Endothelial cell of umbilical vein (primary cell): ENCODE data around the gene HOXC11. TPM values are rescaled to one million over a fixed set of nuclear protein-coding genes. Genes with fewer than 3 reads are reported as not detected.

ENCODE experiments used
- BruUV-seq: library from RNA; stranded (reverse); fragments of 400-500 nt; replicated peaks from 2 replicates; lab custom pipeline; 2021; lab: Mats Ljungman, UMichigan
- CTCF ChIA-PET: fragments of 300-600, 350-600 bp; sonication (Branson Sonifier 250); formaldehyde crosslinking; loops from one replicate; lab custom pipeline; 2021; ENCODE audit warnings: antibody characterized with exemption, inconsistent platforms; lab: Charles Lee
- POLR2A ChIA-PET: fragments of 300-600, 350-600 bp; sonication (Branson Sonifier 250); formaldehyde crosslinking; loops from one replicate; lab custom pipeline; 2021; ENCODE audit warnings: antibody characterized with exemption, inconsistent platforms; lab: Charles Lee
- DNase-seq: peaks from one replicate; pipeline ENCODE4 v3.0.0-alpha.2; 2011; ENCODE audit warnings: low read depth, low spot score
- FAIRE-seq: peaks from 2 replicates; lab custom pipeline; 2011; peaks lifted over from hg19 to GRCh38; lab: Jason Lieb, UNC
- H2AFZ ChIP-seq: 2 replicates; pipeline ENCODE4 v1.6.0; 2012; ENCODE audit warnings: low read depth, low read length, control low read depth, inconsistent platforms
- H3K27ac ChIP-seq: 2 replicates; pipeline ENCODE4 v1.5.1; 2011; ENCODE audit warnings: low read depth, mild to moderate bottlenecking, control low read depth, low read length, moderate library complexity; ENCODE audit not compliant: insufficient read depth
- H3K27me3 ChIP-seq, 2 experiments: 2 replicates each; pipeline versions ENCODE4 v1.6.0 to v1.6.1; 2011; ENCODE audit warnings: low read length in 2 of 2, mixed read lengths in 1 of 2; ENCODE audit not compliant: control insufficient read depth in 2 of 2, insufficient read depth in 2 of 2
- H3K36me3 ChIP-seq, 2 experiments: 2 replicates in 1 of 2; 3 replicates in 1 of 2; pipeline ENCODE4 v1.5.1; 2011; ENCODE audit warnings: low read length in 2 of 2, mild to moderate bottlenecking in 1 of 2, moderate library complexity in 1 of 2; ENCODE audit not compliant: control insufficient read depth in 2 of 2, insufficient read depth in 2 of 2; ENCODE audit errors: extremely low read depth in 1 of 2
- H3K4me1 ChIP-seq: 3 replicates; pipeline ENCODE4 v1.5.1; 2011; ENCODE audit warnings: mild to moderate bottlenecking, low read length; ENCODE audit not compliant: control insufficient read depth, insufficient read depth; ENCODE audit errors: extremely low read depth
- H3K4me2 ChIP-seq: 2 replicates; pipeline ENCODE4 v1.6.1; 2011; ENCODE audit warnings: low read length, control low read depth, mixed read lengths; ENCODE audit not compliant: insufficient read depth
- H3K4me3 ChIP-seq, 3 experiments: fragments of 200-600 bp in 1 of 3; sonication (generic), shearing (Covaris generic) in 1 of 3; replicated peaks in 1 of 3; 2 replicates each; pipeline ENCODE4 v1.5.1; 2011 to 2016; ENCODE audit warnings: control low read depth in 3 of 3, low read length in 3 of 3, mild to moderate bottlenecking in 2 of 3, inconsistent platforms in 1 of 3, low read depth in 1 of 3, moderate library complexity in 1 of 3; ENCODE audit not compliant: insufficient read depth in 1 of 3
- H3K79me2 ChIP-seq: 2 replicates; pipeline ENCODE4 v1.6.0; 2012; ENCODE audit warnings: low read length, inconsistent platforms; ENCODE audit not compliant: control insufficient read depth, insufficient read depth
- H3K9ac ChIP-seq: replicated peaks from 2 replicates; pipeline ENCODE3; 2011; ENCODE audit warnings: low read length, control low read depth; ENCODE audit not compliant: insufficient read depth; ENCODE audit errors: extremely low read depth
- H3K9me1 ChIP-seq: replicated peaks from 3 replicates; pipeline ENCODE4 v1.6.0; 2011; ENCODE audit warnings: mild to moderate bottlenecking, low read length; ENCODE audit not compliant: control insufficient read depth, insufficient read depth; ENCODE audit errors: extremely low read depth
- H3K9me3 ChIP-seq: replicated peaks from 2 replicates; pipeline ENCODE4 v1.5.1; 2012; ENCODE audit warnings: low read length, inconsistent platforms; ENCODE audit not compliant: control insufficient read depth, insufficient read depth
- H4K20me1 ChIP-seq: replicated peaks from 2 replicates; pipeline ENCODE3; 2011; ENCODE audit warnings: mild to moderate bottlenecking, low read length; ENCODE audit not compliant: control insufficient read depth, insufficient read depth; ENCODE audit errors: extremely low read depth
- EZH2 ChIP-seq: IDR thresholded peaks from 2 replicates; pipeline ENCODE4 v1.6.1; 2012; ENCODE audit warnings: borderline replicate concordance, low read depth, mild to moderate bottlenecking, moderate library complexity, low read length, inconsistent platforms; ENCODE audit not compliant: severe bottlenecking
- FOS ChIP-seq: IDR thresholded peaks from 2 replicates; pipeline ENCODE4 v1.6.1; 2011; ENCODE audit warnings: mild to moderate bottlenecking, low read length, moderate library complexity, borderline replicate concordance; ENCODE audit not compliant: insufficient read depth
- GATA2 ChIP-seq: IDR thresholded peaks from 2 replicates; pipeline ENCODE4 v1.7.0; 2011; ENCODE audit warnings: low read depth, mild to moderate bottlenecking, moderate library complexity, mixed read lengths, low read length; ENCODE audit not compliant: insufficient read length, insufficient read depth
- JUN ChIP-seq: IDR thresholded peaks from 2 replicates; pipeline ENCODE4 v1.6.1; 2011; ENCODE audit warnings: borderline replicate concordance, low read depth; ENCODE audit not compliant: insufficient read length, insufficient read depth
- MYC ChIP-seq: IDR thresholded peaks from one replicate; pipeline ENCODE4 v1.6.1; 2011; ENCODE audit warnings: mild to moderate bottlenecking, low read depth, low read length
- POLR2A ChIP-seq: IDR thresholded peaks from 2 replicates; pipeline ENCODE4 v1.6.1; 2012; ENCODE audit warnings: low read depth, mild to moderate bottlenecking, control low read depth, low read length
- POLR2AphosphoS5 ChIP-seq: IDR thresholded peaks from 2 replicates; pipeline ENCODE4 v1.6.1; 2012; ENCODE audit warnings: low read depth, mild to moderate bottlenecking, control low read depth, low read length, moderate library complexity; ENCODE audit not compliant: insufficient read depth
- dilution Hi-C: fragments of 300-500 bp; cut with MboI; formaldehyde crosslinking; loops from one replicate; pipeline ENCODE4 v1.15.0; 2019; ENCODE audit warnings: low sequenced_read_pairs; ENCODE audit not compliant: extremely low pct_ligation_motif_present
- intact Hi-C: fragments of 100-400 bp; cut with micrococcal nuclease; formaldehyde crosslinking; loops from one replicate; pipeline ENCODE4 v1.10.0; 2022
- polyA plus RNA-seq, 4 experiments: library from polyadenylated mRNA; depleted of rRNA in 3 of 4; stranded (reverse) in 3 of 4; unstranded in 1 of 4; fragments of >200 nt; gene quantifications; 2 replicates each; pipeline versions ENCODE4 v1.2.1 to v1.2.3, GENCODE V29; 2011 to 2012; ENCODE audit warnings: missing spikeins in 1 of 4
- total RNA-seq: library from RNA; stranded (reverse); gene quantifications from 2 replicates; pipeline ENCODE4 v1.2.3, GENCODE V29; 2021
- TF ChIP-seq, protein P1 (sequence below), 2 donors: IDR thresholded peaks; 1 replicate in 1 of 2; 2 replicates in 1 of 2; pipeline ENCODE4 v1.5.1; 2011; ENCODE audit warnings: low read length in 2 of 2, mild to moderate bottlenecking in 2 of 2, moderate library complexity in 2 of 2, control low read depth in 1 of 2, inconsistent platforms in 1 of 2, low read depth in 1 of 2; ENCODE audit not compliant: insufficient read depth in 1 of 2; ENCODE audit errors: extremely low read depth in 1 of 2
- TF ChIP-seq, protein P2 (sequence below): IDR thresholded peaks from 2 replicates; pipeline ENCODE4 v1.6.1; 2011; ENCODE audit not compliant: insufficient read depth, insufficient read length

HOXC11 gene
- total and polyA plus RNA-seq, 2 donors (not counting 3 experiments of a cell fraction or from before 2014, with no cell fraction given), result not detected

DNA sequence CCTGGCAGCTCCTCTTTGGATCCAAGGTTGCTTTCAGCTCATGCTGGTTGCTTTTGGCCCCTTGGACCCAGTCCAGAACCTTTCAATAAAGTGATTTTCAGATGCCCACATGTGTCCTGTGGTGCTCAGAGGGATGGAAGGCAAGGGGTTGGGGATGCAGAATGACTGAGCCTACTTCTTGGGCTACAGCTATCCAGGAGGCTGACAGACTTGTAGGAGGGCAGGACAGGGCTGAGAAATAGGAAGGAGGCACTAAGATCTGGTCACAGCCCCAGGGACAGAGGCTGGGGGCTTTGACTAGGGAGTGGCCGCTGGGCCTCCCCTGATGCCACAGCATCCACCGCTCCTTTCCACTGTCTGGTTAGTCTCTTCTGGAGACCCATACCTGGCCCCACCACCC is 1.2 kb upstream of the HOXC11 start:
- Histone ChIP-seq H2AFZ (no peak overlapping the region), H3K9me1 (no peaks in the 10 kb centered on the region), H3K36me3 (no peaks in the 10 kb centered on the region), H3K4me2 (no peak overlapping the region), H3K27me3 (peaks cover 89 to 99% of the 10 kb centered on the region in 2 experiments), H3K27ac (no peak overlapping the region), H3K79me2 (no peaks in the 10 kb centered on the region), H3K4me3 (no peak overlapping the region), H4K20me1 (no peaks in the 10 kb centered on the region), H3K9ac (no peak overlapping the region), H3K4me1 (no peaks in the 10 kb centered on the region), H3K9me3 (no peaks in the 10 kb centered on the region)
- DNase-seq (no peak), FAIRE-seq (no peak)
- no TSS peak for BruUV-seq
- intact Hi-C loops, result no loop called here
- CTCF ChIA-PET, result interaction anchor here (1.2 kb wide), 1 partner anchor 230 kb away, joined by 5 read pairs; no protein-coding TSS in a partner anchor
- POLR2A ChIA-PET, result no interaction called here
- TF ChIP-seq JUN, result no peak
- TF ChIP-seq MYC, result no peak
- no peak for TF ChIP-seq POLR2AphosphoS5
- no peak for TF ChIP-seq POLR2A
- TF ChIP-seq, protein P1, sequence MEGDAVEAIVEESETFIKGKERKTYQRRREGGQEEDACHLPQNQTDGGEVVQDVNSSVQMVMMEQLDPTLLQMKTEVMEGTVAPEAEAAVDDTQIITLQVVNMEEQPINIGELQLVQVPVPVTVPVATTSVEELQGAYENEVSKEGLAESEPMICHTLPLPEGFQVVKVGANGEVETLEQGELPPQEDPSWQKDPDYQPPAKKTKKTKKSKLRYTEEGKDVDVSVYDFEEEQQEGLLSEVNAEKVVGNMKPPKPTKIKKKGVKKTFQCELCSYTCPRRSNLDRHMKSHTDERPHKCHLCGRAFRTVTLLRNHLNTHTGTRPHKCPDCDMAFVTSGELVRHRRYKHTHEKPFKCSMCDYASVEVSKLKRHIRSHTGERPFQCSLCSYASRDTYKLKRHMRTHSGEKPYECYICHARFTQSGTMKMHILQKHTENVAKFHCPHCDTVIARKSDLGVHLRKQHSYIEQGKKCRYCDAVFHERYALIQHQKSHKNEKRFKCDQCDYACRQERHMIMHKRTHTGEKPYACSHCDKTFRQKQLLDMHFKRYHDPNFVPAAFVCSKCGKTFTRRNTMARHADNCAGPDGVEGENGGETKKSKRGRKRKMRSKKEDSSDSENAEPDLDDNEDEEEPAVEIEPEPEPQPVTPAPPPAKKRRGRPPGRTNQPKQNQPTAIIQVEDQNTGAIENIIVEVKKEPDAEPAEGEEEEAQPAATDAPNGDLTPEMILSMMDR (IDR thresholded peaks at IDR 0.05; ENCODE audit: extremely low read depth in 1 of 2, insufficient read depth in 1 of 2, low read depth in 1 of 2, low read length in 2 of 2), result no peak
- TF ChIP-seq EZH2, result no peak
- no peak for TF ChIP-seq GATA2
- TF ChIP-seq, protein P2, sequence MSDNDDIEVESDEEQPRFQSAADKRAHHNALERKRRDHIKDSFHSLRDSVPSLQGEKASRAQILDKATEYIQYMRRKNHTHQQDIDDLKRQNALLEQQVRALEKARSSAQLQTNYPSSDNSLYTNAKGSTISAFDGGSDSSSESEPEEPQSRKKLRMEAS, result no peak
- no peak for TF ChIP-seq FOS
- dilution Hi-C loops, result no loop called here
